HL-60 (cell line): ENCODE measurements around the gene ZNF600.
"Not testable (repeated sequence)": the region's sequence is repeated elsewhere in the genome, so short reads cannot be mapped to it uniquely, and the experiment has no call there.

Experiments
- CTCF ChIP-seq: IDR thresholded peaks from one replicate; pipeline ENCODE4 v1.5.1; 2011; ENCODE audit warnings: low read length, control low read depth, inconsistent platforms; ENCODE audit not compliant: insufficient read depth
- POLR2AphosphoS5 ChIP-seq: IDR thresholded peaks from 2 replicates; pipeline ENCODE4 v1.6.1; 2012; ENCODE audit warnings: low read depth

- TF ChIP-seq POLR2AphosphoS5, CTCF: not testable (repeated sequence)
These were observed 62.5 kb downstream of the ZNF600 start for GRCh38 chr19:52723907-52724598.
